K562 (cell line): ENCODE data around the gene SAE1. TPM values are rescaled to one million over a fixed set of nuclear protein-coding genes. Genes with fewer than 3 reads are reported as not detected.

Source experiments
- CC2D1A ChIP-seq: fragments of 450-650 bp; IDR thresholded peaks from 2 replicates; pipeline ENCODE4 v1.6.1; 2017; ENCODE audit warnings: mild to moderate bottlenecking
- DACH1 ChIP-seq: fragments of 450-650 bp; IDR thresholded peaks from 2 replicates; pipeline ENCODE4 v1.6.1; 2018; ENCODE audit not compliant: partially characterized antibody
- ERF ChIP-seq: fragments of 450-650 bp; formaldehyde crosslinking; IDR thresholded peaks from 2 replicates; pipeline ENCODE4 v1.4.0; 2020; ENCODE audit warnings: mild to moderate bottlenecking, mixed read lengths
- ETV1 ChIP-seq: fragments of 450-650 bp; conservative IDR thresholded peaks from 2 replicates; pipeline ENCODE4 v1.6.1; 2016; ENCODE audit warnings: missing genetic modification characterization, control low read depth, low read depth, missing compliant biosample characterization
- HMG20B ChIP-seq: fragments of 250-450 bp; sonication (Bioruptor Pico); IDR thresholded peaks from 2 replicates; pipeline ENCODE4 v1.5.0; 2021; ENCODE audit warnings: mild to moderate bottlenecking
- LCOR ChIP-seq: sonication (generic); formaldehyde crosslinking; IDR thresholded peaks from 2 replicates; pipeline ENCODE4 v1.8.0; 2022; ENCODE audit warnings: mild to moderate bottlenecking, missing genetic modification reagents
- NR3C1 ChIP-seq: sonication (generic); formaldehyde crosslinking; IDR thresholded peaks from 2 replicates; pipeline ENCODE4 v1.8.1; 2022; ENCODE audit warnings: missing genetic modification reagents
- NUFIP1 ChIP-seq: fragments of 450-650 bp; IDR thresholded peaks from 2 replicates; pipeline ENCODE4 v1.6.1; 2018; ENCODE audit not compliant: partially characterized antibody
- PTBP1 ChIP-seq: fragments of 200-400 bp; formaldehyde crosslinking; IDR thresholded peaks from 2 replicates; pipeline ENCODE4 v1.6.1; 2017; ENCODE audit warnings: low read depth, low read length
- PYGO2 ChIP-seq: fragments of 450-650 bp; IDR thresholded peaks from 2 replicates; pipeline ENCODE4 v1.6.1; 2016; ENCODE audit warnings: mild to moderate bottlenecking, missing genetic modification characterization, moderate library complexity, missing compliant biosample characterization
- RB1 ChIP-seq: fragments of 450-650 bp; IDR thresholded peaks from 2 replicates; pipeline ENCODE4 v1.6.1; 2017; ENCODE audit warnings: low read depth, mild to moderate bottlenecking
- RBBP5 ChIP-seq: fragments of 200-600 bp; sonication (generic); IDR thresholded peaks from 2 replicates; pipeline ENCODE4 v1.6.1; 2012; ENCODE audit warnings: borderline replicate concordance, mild to moderate bottlenecking, low read length, control low read depth, inconsistent platforms; ENCODE audit not compliant: insufficient read depth, poor library complexity, severe bottlenecking
- SIRT6 ChIP-seq: IDR thresholded peaks from one replicate; pipeline ENCODE4 v1.6.1; 2012; ENCODE audit warnings: low read depth, mild to moderate bottlenecking, control low read depth, inconsistent platforms, low read length, moderate library complexity
- SPI1 ChIP-seq: IDR thresholded peaks from 2 replicates; pipeline ENCODE4 v1.6.1; 2011; ENCODE audit warnings: low read depth, low read length, control low read depth, borderline replicate concordance
- STAT5A ChIP-seq: IDR thresholded peaks from 2 replicates; pipeline ENCODE4 v1.6.1; 2012; ENCODE audit warnings: low read length, inconsistent platforms, borderline replicate concordance
- TOE1 ChIP-seq, 2 experiments: fragments of 450-650 bp in 1 of 2; sonication (generic) in 1 of 2; formaldehyde crosslinking in 1 of 2; IDR thresholded peaks; 2 replicates each; pipeline versions ENCODE4 v1.7.1 to v1.8.0; 2016 to 2022; ENCODE audit warnings: borderline replicate concordance in 2 of 2, mild to moderate bottlenecking in 2 of 2, antibody characterized with exemption in 1 of 2, inconsistent platforms in 1 of 2, low read depth in 1 of 2, missing genetic modification reagents in 1 of 2, moderate library complexity in 1 of 2
- ZNF24 ChIP-seq: fragments of 450-650 bp; IDR thresholded peaks from 2 replicates; pipeline ENCODE4 v1.6.1; 2016
- ZNF324 ChIP-seq: fragments of 250-450 bp; sonication (Bioruptor Pico); IDR thresholded peaks from 2 replicates; pipeline ENCODE4 v1.4.0; 2020; ENCODE audit warnings: mild to moderate bottlenecking
- ZNF561 ChIP-seq: fragments of 450-650 bp; formaldehyde crosslinking; conservative IDR thresholded peaks from 2 replicates; pipeline ENCODE4 v1.4.0; 2020; ENCODE audit warnings: mild to moderate bottlenecking, moderate library complexity
- ZNF57 ChIP-seq: fragments of 450-650 bp; formaldehyde crosslinking; IDR thresholded peaks from 2 replicates; pipeline ENCODE4 v1.4.0; 2020; ENCODE audit warnings: mild to moderate bottlenecking, moderate library complexity
- polyA plus RNA-seq, 8 experiments: library from polyadenylated mRNA; depleted of rRNA in 4 of 8; stranded (reverse) in 5 of 8; unstranded in 3 of 8; fragments of >200 nt; fragmentation: Nextera tagmentation in 2 of 8; fragmentation: Illumina TruSeq in 1 of 8; extraction: Ambion mirVana in 2 of 8; extraction: Trizol in 1 of 8; gene quantifications; 2 replicates each; pipeline versions ENCODE4 v1.2.1 to v1.2.3, GENCODE V29; 2011 to 2014; ENCODE audit warnings: inconsistent platforms in 1 of 8, missing spikeins in 1 of 8
- total RNA-seq, 7 experiments: library from RNA; depleted of rRNA in 6 of 7; stranded (reverse); fragments of >200 nt in 6 of 7; fragmentation: Illumina TruSeq in 2 of 7; extraction: Trizol in 2 of 7; gene quantifications; 2 replicates each; pipeline versions ENCODE4 v1.2.1 to v1.2.3, GENCODE V29; 2011 to 2021; ENCODE audit warnings: low replicate concordance in 1 of 7
- TF ChIP-seq, protein P1 (sequence below): fragments of 450-650 bp; IDR thresholded peaks from 2 replicates; pipeline ENCODE4 v1.6.1; 2016; ENCODE audit warnings: low read depth, mild to moderate bottlenecking, moderate library complexity
- TF ChIP-seq, protein P2 (sequence below): fragments of 250-450 bp; sonication (Bioruptor Pico); IDR thresholded peaks from 2 replicates; pipeline ENCODE4 v1.4.0; 2020; ENCODE audit warnings: borderline replicate concordance
- TF ChIP-seq, protein P3 (sequence below): fragments of 450-650 bp; formaldehyde crosslinking; IDR thresholded peaks from 2 replicates; pipeline ENCODE4 v1.4.0; 2022; ENCODE audit warnings: missing genetic modification characterization
- TF ChIP-seq, protein P4 (sequence below): fragments of 450-650 bp; IDR thresholded peaks from 2 replicates; pipeline ENCODE4 v1.6.1; 2016; ENCODE audit warnings: borderline replicate concordance

Gene SAE1
- total and polyA plus RNA-seq, 9 of the 15 experiments (the other 6 are each of a cell fraction or from before 2014, with no cell fraction given), result 82.8 to 299 (median 217) TPM

DNA sequence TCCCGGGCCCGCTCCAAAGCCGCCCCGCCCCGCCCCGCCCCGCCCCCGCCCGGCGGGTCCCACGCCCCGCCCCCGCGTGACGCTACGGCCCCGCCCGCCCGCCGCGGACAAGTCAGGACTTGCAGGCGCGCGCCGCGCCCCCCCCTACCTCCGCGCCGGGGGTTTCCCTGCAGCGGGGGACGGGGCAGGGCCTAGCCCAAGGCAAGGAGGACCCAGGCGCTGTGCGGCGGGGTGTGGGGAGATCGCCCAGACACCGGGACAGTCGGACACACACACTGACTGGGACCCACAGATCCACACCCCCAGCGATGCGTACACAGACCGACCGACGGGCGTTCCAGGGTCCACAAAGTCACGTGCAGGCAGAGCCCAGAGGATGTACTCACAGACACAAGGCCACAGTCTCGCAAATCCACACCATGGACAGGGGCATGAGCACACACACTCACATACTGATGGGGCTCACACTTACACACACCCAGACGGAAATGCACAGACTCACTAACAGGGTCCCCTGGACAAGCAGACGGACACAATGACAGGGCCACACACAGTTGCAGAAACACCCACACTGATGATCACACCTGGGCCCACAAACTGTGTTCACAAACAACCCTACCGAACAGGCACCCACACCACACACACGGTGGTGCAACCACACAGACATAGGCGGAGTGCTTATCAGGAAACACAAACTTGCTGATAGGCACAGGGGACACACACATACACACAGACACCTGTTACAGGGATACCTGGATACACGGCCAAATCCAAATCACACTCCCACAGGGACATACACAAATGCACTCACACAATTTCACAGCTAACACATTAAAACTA is 100.8 kb downstream of the SAE1 start (continued):
- TF ChIP-seq LCOR (CRISPR knock-in tag) (no peak), SIRT6 (no peak), ZNF57 (CRISPR knock-in tag) (no peak), TOE1 (IDR thresholded peaks at IDR 0.05; ENCODE audit: borderline replicate concordance) (peak; percentile 74; the same call in 1 of the 2 replicates), TOE1 (CRISPR knock-in tag; IDR thresholded peaks at IDR 0.05; ENCODE audit: borderline replicate concordance, low read depth) (no peak), PYGO2 (tag) (no peak), STAT5A (no peak), RBBP5 (no peak), ETV1 (tag) (0 out of 2 replicates have a peak, but pooled peaks have one; percentile 15), NUFIP1 (no peak), ZNF24 (no peak), NR3C1 (CRISPR knock-in tag) (no peak), HMG20B (CRISPR knock-in tag) (no peak), ZNF561 (CRISPR knock-in tag) (no peak), CC2D1A (no peak), DACH1 (no peak), RB1 (peak; percentile 23; the same call in 1 of the 2 replicates), ERF (CRISPR knock-in tag) (0 out of 2 replicates have a peak, but pooled peaks have one; percentile 22), PTBP1 (no peak), ZNF324 (CRISPR knock-in tag) (no peak), SPI1 (no peak)
- TF ChIP-seq, protein P1, sequence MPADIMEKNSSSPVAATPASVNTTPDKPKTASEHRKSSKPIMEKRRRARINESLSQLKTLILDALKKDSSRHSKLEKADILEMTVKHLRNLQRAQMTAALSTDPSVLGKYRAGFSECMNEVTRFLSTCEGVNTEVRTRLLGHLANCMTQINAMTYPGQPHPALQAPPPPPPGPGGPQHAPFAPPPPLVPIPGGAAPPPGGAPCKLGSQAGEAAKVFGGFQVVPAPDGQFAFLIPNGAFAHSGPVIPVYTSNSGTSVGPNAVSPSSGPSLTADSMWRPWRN, result no peak
- TF ChIP-seq, protein P2, sequence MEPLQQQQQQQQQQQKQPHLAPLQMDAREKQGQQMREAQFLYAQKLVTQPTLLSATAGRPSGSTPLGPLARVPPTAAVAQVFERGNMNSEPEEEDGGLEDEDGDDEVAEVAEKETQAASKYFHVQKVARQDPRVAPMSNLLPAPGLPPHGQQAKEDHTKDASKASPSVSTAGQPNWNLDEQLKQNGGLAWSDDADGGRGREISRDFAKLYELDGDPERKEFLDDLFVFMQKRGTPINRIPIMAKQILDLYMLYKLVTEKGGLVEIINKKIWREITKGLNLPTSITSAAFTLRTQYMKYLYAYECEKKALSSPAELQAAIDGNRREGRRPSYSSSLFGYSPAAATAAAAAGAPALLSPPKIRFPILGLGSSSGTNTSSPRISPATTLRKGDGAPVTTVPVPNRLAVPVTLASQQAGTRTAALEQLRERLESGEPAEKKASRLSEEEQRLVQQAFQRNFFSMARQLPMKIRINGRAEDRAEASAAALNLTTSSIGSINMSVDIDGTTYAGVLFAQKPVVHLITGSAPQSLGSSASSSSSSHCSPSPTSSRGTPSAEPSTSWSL (CRISPR knock-in tag), result no peak
- TF ChIP-seq, protein P3, sequence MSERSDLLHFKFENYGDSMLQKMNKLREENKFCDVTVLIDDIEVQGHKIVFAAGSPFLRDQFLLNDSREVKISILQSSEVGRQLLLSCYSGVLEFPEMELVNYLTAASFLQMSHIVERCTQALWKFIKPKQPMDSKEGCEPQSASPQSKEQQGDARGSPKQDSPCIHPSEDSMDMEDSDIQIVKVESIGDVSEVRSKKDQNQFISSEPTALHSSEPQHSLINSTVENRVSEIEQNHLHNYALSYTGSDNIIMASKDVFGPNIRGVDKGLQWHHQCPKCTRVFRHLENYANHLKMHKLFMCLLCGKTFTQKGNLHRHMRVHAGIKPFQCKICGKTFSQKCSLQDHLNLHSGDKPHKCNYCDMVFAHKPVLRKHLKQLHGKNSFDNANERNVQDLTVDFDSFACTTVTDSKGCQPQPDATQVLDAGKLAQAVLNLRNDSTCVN (CRISPR knock-in tag), result no peak
- TF ChIP-seq, protein P4, sequence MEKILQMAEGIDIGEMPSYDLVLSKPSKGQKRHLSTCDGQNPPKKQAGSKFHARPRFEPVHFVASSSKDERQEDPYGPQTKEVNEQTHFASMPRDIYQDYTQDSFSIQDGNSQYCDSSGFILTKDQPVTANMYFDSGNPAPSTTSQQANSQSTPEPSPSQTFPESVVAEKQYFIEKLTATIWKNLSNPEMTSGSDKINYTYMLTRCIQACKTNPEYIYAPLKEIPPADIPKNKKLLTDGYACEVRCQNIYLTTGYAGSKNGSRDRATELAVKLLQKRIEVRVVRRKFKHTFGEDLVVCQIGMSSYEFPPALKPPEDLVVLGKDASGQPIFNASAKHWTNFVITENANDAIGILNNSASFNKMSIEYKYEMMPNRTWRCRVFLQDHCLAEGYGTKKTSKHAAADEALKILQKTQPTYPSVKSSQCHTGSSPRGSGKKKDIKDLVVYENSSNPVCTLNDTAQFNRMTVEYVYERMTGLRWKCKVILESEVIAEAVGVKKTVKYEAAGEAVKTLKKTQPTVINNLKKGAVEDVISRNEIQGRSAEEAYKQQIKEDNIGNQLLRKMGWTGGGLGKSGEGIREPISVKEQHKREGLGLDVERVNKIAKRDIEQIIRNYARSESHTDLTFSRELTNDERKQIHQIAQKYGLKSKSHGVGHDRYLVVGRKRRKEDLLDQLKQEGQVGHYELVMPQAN, result peak; percentile 67; the same call in 1 of the 2 replicates
